ENCODE results near the gene MTUS2.

The MTUS2 gene

DNA sequence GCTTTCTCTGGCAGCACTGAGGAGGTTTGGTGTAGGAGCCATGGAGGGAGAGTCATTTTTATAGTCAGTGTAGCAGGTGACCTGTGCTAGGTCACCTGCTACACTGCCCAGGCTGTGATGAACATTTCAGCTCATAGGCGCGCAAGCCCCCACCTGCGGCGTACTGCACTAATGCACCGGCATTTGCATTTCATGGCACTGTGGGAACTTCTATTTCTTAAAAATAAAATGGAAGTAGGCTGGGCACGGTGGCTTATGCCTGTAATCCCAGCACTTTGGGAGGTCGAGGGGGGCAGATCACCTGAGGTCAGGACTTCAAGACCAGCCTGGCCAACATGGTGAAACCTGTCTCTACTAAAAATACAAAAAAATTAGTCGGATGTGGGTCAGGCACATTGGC, 674.4 kb downstream of the MTUS2 start:
- no peak for DNase-seq

DNA sequence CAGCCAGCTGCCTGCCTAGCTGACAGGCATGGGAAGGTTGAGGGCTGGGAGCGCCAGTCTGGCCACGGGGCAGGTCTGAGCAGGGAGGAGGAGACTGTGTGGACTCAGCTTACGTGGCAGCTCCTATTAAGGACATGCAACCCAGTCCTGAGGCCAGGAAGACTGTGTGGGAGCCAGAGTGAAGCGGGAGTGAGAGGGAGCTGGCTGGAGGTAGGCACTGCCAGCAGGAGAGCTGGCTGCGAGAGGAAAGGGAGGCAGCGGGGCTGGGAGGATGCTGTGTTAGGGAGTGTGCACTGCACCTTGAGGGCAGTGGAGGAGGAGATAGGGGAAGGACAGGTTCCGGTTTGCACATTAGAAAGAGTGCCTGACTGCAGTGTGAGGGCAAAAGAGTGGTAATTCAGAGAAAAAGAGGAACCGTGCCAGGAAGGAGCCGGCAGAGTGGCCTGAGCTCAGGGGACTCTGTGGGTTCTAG, 676.1 kb downstream of the MTUS2 start:
- DNase-seq = no peak

DNA sequence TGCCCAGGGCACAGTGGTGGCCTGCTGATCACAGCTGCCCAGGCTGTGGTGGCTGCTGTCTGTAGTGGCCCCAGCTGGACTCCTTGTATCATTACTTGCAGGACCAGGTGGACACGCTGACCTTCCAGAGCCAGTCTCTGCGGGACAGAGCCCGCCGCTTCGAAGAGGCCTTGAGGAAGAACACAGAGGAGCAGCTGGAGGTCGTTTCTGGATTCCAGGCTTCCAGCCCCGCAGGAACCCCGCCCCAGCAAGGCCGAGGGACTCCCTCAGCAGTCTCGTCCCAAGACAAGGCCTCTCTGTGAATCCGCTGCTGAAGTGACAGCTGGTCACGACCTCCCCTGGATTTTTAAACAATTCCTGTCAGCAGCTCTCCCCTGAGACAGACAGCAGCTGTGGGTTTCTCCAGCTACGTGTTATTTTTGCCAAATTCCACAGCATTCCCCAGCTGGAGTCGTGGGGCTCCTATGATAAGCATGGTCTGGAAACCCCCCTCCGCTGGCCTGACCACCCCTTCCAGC, 677.1 kb downstream of the MTUS2 start:
- DNase-seq = no peak

DNA sequence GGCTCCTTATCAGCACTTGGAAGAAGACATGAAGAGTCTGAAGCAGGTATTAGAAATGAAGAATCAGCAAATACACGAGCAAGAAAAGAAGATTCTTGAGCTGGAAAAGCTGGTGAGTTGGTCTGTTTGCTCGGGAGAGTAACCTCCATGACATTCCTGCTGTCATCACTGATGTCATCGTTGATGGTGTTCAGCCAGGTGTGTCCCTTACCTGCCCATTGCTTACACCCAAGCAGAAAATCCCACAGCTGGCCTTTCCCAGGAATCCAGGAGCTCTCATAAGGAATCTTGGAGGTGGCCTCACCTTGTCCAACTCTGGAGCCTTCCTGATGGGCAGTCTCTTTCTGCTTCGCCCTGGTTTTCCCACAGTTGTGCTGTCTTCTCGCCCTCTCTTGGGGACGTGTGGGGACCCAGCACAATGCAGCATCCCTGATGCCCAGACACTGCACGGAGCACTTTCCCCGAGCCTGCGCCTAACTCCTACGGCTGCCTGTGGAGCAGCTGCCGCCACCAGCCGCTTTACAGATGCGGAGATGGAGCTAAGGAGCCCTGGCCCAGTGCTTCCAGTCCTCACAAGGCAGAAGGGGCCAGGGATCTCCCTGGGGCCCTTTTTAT, 678.4 kb downstream of the MTUS2 start:
- DNase-seq = no peak

DNA sequence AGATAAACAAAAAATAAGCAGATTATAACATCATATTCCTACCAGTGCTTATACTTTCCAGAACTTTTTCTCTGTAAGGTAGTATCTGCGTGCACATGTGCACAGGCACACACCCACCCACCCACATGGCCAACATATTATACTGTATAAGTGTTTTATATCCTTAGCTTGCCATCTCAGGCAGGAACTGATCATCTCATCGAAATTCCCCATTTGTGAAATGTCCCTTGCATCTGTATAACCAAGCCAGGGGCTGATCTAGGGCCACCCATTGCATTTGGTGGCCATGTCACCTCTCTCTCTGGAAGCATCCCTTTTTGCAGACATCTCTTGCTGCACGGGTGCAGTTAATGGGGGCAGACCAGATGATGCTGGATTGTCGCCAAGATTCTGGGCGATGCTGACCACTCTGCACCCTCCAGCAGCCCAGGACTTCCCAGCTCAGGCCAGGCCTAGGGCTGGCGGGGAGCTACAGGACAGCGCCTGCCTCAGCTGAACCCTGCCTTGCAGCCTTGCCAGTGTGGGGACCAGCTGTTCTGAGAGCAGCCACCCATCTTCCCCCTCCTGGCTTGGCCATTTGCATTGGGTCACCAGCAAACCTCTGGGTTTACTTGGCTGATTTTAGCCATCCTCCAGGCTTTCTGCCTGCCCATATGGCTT, 679.5 kb downstream of the MTUS2 start:
- no peak for DNase-seq

DNA sequence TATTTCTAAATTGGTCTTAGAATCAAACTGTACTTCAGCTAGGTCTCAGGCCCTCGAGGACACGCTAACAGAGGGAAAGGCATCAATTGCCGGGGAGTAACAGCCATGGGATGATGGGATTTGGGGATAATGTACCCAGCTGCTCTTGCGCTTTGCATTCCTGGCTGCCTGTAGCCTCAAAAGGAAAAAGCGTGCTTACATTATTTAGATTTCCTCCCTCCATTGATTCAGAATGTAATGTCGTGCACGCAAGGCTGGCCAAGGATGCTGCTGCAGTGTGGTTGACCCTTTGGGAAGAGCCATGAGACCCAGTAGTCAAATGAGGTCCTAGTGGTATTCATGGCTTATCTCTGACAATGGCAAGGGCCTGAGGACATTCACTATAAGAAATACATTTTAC, 680.2 kb downstream of the MTUS2 start:
- peak; percentile 31 for DNase-seq

DNA sequence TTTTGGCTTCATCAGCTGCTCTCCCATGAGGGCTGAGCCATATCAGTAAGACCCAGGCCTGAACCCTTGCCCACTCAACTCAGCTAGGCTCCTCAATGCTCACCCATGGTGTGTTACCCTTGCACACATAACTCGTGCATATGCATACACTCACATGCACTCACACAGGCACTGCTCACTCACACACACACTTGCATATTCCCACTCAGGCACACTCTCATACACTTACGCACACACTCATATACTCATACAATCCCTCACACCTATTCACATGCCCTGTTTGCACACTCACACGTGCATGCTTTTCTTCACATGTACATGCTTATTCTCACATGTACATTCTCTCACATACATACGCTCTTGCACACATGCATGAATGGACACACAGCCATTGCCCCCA, 681.5 kb downstream of the MTUS2 start:
- no peak for DNase-seq

DNA sequence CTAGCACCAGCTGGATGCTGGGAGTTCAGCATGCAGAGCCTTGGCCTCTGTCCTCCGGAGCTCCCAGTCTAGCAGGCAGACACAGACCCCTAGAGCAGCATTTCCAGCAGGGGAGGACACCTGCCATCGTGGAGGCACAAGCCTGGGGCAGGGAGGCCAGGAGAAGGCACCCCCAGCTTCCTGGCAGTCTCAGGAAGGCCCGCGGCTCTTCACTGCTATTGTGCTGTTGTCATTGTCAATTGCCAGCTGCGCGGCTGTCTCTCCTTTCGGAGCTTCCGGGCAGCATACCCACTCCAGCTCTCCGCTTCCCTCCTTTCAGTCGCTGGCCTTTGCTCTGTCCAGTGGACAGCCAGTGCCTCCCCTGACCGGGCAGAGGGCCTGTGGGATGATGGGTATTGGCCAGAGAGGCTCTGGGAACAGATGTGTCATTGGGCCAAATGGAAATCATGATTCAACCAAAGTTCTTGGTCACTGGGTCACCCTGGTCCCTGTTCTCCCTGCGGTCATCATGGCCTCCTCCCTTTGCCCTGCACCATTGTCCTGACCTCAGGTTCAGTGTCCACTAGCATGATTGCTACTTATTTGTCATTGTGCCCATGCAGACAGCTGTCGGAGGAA, 682.4 kb downstream of the MTUS2 start:
- DNase-seq = no peak

DNA sequence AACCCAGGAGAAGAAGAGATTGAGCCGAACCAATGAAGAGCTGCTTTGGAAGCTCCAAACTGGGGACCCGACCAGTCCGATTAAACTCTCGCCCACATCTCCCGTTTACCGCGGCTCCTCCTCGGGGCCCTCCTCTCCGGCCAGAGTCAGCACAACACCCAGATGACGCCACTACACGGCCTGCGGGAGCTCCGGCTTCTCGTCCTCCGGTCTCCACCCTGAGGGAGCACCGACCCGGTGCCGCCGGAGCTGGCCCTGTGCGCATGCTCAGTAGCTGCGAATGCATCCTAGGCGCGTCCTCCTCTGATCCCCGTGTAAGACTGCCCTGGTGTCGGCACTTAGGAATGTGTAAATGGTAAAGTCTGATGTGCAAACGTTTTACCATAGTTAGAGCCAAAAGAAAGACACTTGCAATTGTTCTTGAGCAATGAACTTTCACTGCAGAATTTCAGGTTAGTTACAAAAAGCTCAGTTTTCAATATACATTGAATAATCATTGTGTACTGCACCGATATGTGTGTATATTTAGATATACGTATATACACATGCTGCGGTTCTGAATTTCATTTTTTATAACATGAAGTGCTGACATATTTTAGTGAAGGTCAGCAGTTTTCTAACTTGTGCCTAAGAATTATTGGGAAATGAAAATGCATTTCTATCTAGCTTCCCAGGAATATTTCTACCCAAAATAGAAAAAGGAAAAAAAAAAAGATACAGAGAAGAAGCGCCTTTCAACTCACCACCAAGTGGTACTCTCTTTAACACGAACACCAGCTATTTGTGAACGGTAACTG, 683.1 kb downstream of the MTUS2 start:
- DNase-seq = no peak

DNA sequence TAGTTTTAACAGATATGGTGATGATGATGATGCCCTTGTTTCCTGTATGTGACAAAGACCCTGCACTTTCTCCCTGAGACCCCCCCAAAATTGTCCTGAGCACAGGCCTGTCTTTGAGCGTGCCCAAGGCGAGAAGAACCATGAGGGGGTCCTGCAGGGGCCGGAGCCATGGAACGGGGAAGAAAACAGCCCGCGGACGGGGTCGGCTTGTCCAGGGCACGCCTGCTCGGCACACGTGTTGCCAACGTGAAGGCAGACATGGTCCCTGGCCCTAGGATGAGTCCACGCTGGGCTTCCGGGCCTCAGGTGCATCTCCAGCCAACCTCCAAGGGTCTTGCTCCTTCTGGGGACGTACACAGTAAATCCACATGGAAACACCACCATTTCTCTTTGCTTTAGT, 684.6 kb downstream of the MTUS2 start:
- DNase-seq = no peak

DNA sequence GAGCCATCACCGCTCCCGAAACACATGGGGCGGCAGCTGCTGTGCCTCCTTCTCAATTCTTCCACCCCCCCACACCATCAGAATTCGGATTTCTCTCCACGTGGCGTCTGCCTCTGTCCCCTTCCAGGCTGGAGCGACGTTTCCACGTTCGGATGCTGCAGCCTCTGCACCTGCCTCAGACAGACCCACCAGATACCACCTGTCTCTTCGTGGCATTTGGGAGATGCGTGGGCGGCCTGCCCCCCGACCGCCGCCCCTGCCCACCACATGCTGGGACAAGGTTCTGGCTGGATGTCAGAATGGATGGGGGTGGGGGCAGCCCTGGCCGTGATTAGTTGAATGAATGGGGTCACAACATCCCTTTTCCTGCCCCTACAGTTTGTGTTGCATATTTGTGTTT, 685.4 kb downstream of the MTUS2 start:
- no peak for DNase-seq

DNA sequence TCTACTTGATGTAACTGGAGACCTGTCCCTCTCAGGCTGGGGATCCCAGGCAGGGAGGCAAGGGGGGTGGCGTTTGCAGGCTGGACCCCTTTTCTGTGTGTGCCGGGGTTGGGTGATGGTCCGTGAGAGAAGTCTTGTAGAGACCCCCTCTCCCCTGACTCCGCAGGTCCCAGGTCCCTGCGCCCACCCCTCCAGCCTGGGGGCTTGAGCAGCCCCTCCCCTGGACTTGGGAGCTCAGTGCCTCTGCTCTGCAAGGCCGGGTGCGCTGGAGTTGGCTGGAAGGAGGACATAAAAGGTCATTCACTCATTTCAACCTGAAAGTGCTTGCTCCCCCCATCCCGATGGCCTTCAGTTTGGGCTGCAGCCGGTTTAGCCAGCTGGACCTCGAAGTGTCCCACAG, 685.8 kb downstream of the MTUS2 start:
- no peak for DNase-seq

DNA sequence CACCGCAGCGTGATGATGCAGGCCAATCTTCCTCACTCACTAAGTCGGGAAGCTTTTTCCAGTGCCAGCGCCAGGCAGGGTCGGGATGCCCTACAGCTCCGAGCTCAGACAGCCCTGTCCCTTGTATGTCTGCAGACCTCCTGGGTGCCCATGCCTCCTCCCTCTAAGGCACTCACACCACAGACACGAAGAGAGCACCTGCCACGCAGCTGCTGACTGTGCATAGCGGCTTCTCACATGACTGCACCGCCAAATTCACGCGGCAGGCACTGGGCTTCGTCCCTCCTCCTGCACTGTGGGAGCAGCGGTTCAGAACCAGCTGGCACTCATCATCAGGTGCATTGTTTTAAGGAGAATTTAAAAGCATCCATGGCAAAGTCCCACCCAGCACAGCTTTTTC, 687.2 kb downstream of the MTUS2 start:
- DNase-seq = peak; percentile 74

DNA sequence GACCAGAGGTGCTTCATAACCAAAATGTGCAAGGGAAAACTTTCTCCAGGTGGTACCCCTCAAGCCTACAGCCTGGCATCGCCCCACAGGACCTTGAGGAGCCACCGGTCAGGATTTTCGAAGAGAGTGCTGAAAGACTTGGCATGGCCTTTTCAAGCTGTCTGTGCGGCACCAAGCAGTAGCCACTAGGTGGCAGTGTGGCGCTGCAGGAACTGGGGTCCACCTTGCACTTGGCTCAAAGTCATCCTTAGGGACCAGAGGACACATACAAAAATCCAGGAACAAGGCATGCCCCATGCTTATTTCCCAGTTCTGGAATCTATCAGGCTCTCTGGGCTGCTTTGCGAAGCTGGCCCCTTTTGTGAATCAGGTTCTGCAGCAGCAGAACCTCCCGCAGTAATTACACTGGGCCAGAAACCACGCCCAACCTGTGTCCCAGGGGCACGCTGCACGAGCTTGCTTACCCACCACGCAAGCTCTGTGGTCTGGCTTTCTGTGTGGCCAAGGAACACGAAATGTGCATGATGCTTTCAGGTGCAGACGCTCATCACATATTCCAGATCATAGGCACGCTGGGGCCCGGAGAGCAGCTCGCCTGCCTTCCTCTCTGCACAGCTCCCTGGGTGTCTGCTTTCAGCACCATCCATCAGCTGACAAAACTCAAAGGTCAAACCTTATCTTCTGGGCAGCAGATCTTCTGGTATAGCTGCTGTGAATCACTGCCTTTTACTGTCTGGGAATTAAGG, 688.2 kb downstream of the MTUS2 start:
- peak; percentile 70 for DNase-seq

DNA sequence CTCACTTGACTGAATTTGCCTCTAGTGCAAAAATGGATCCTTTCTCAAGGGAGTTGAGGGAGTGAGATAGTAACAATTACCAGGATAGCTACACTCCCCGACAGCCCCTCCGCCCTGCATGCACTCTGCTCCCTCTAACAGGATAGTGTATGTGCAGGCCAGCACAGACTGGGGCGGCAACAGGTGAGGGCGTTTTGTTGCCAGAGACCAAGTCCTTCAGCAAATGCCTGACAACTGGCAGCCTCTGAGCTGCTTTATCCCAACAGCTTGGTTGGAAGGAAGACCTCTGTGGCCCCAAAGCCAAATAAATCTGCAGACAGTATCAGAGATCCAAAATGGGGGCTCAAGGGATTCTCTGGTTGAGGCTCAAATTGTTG, 688.7 kb downstream of the MTUS2 start:
- DNase-seq = no peak

DNA sequence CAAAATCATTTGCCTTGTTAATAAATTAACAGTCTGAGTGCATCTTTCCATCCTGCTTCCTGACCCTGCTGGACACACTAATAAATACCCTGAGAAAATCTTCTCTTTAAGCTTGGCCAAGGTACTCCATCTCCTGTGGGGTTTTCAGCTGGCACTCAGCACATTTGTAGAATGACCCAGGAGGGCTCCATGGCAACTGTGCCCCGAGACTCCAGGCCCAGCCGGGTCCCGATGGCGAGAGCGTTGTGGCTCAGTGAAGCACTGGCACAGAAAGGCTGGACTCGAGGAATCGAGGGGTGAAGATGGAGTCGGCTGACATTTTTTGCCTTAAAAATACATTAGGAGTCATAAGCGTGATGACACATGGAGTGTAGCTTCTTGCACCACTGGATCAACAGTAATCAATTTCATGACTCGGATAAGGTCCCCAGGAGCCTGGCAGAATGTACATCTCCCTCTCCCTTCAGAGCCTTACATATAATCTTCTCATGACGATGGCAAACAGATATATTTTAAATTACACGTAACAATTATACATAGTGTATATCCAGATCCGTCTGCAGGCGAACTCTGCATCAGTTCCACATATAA, 690.0 kb downstream of the MTUS2 start:
- no peak for DNase-seq

DNA sequence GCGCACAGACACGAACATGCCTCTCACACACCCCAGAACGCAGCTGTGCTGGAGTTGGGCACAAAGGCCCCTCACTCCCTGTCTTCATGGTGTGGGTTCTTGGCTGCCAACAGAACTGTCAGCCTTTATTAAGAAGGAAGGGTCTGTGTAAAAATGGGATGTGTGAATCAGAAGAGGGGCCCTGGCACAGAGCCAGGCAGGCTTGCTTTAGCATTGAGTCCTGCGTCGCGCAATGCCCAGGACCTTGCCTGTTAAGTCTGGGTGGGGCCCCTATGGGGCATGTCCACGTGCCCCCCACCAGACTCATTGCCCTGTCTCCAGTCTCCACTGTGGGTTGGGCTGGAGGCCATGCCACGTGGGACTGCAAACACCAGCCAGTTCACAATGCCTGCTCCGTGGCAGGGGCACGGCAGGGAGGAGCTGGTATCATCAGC, 690.5 kb downstream of the MTUS2 start:
- no peak for DNase-seq

DNA sequence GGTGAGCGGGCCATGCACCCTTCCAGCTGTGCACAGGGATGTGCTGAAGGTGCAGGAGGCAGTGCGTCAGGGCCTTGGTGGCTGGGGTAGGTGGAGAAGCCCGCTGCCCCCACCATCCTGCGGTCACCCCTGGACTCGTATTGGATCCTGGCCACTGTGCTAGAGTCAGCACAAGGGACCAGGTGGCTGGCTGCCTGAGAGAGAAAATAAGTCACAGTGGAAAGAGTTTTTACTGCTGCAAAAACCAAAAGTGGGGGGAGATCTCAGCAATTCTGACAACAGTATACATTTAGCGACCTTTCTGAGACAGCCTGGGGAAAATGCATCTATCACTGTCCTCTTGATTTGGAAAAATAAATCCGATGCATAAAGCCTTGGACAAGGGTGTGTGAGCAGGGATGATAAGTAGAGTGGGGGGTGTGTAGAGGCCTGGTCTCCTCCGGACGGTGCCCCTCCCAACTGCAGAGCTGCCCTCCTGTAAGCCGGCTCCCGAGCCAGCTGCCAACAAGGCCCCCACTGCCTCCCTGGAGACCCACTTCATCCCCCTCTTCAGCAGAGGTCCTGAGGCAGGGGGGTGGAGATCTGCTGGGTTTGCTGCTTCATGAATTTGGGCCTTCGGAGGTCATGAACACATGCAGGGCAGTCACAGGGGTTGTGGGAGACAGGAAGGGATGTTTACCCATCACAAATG, 691.1 kb downstream of the MTUS2 start:
- no peak for DNase-seq

DNA sequence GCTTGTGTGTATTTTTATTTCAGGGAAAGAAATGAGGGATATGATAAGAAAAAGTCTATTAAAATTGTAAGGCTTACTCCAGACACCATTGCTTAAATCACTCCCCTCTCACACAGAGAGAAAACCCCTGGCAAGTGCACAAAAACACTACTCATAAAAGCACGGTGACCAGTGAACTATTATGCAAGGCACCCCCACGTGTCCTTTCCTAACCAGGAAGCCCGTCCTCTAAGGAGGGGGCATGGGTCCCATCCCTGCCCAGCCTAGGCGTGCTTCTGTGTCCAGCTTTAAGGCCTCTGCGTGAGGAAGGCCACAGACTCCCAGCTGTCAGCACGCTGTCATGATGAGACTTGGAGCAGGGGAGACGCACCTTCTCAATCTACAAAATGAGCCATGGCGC, 691.8 kb downstream of the MTUS2 start:
- DNase-seq = no peak

DNA sequence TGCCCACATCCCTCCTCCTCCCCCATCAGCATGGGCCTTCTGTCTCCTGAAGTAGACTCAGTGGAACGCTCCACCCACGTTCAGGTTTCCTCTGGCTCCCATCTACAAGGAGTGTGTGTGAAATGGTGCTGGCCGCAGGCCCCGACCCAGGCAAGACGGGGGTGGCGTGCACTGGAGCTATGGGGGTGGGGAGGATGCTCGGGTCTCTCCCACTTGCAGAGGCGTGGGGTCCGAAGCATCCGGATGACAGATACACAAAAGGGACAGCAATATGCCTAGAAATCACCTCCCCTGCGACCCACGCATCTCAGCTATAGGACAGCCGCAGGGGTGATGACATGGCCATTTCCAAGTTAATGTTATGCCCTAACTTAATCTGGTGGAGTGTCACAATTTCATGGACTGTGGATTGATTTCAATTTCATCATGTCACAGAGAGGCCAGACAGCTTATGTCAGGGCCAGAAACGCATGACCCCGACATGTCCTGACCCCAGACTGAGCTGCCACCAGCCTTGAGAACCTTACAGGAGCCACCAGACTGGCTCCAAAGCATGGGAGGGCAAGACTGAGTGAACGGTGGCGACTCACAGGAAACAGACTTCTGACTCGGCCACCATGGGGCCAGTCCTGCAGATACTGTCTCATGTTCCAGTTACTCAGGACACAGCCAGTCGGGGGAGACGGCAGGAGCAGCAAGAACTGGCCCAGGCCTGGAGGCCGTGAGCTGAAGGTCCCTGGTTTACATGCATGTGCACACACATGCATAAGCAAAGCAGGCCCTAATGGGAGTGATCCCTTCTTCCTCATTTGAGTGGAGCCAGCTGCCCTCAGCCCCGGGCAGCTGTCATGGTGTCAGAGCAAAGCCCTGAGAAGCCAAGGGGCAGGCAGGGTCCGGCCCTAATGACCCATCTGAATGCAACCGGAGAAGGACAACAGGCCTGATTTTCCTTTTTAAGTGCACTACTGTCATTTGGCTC, 693.2 kb downstream of the MTUS2 start:
- DNase-seq = no peak

Data from NCI-H526 treated with DMSO at 0.1 percent for 48 hours (cell line).